Activated T-cell treated with anti-CD3 and anti-CD28 coated beads for 48 hours (primary cell): ENCODE results near the gene TMEM163.
"Not testable (repeated sequence)": the region's sequence is repeated elsewhere in the genome, so short reads cannot be mapped to it uniquely, and the experiment has no call there.

Source experiments
- DNase-seq: peaks from one replicate; pipeline ENCODE4 v3.0.0-alpha.2; 2020; ENCODE audit warnings: low read depth

The TMEM163 gene

DNA sequence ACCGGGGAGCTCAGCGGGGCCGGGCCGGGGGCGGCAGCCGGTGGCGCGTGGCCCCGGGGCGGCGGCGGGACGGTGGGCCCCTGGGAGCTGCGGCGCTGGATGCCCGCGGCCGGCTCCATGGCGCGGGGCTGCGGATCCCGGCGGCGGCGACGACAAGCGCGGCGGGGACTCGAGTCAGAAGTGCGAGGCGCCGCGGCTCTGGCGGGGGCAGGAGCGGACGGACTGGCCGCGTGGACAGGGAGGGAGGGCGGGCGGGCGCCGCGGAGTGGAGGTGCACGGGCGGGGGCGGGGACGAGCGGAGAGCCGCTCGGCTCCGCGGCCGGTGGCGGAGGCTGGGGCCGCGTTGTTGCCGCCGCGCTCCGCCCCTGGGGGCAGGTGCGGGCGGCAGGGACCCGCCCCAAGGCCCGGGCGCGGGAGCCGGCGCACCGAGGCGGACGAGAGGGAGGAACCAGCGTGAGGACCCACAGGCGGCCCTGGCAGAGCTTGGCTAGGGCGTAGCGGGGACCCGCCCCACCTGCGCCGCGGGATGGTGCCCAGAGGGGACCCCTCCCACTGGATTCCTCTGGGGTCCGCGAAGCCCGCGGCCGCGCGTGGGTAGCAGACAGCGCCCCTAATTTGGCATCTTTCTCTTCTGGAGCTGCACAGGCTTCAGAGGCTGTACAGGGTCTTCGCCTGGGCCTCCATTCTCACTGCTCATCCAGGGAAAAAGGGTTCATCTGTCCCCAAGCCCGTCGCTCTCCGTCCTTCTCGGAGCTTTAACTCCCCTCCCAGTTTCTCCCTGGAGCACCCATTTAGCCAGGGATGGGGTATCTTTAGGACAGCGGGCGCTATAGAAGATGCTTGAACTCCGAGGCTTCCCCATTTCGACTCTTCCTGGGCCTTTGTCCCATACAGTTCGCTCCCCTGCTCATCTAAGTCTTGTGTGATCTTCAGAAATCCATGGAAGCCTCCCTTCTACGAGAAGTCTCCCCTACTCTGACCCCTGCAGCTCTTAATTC lies at the start of gene TMEM163:
Gene TMEM163, minus strand, starts transcription at position 184 of the 998 bp plus-strand sequence.
- no peak for DNase-seq

DNA sequence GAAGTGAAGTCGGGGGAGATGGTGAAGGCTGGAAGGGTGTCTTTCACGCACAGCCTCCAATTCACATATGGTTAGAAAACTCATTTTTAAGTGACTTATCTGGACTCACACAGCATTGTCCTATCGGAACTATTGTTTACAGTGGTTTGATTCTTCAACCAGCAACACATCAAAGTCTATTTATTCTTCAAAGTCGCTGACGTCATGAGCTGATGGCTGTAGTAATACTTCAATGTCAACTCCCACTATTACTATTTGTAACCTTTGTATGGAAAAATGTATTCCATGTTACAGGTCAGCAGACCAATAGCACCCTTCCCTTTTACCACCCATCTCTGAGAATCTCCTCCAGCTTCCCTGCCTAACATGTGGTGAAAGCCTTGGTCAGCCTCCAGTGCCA lies 47.8 kb upstream of the TMEM163 start:
- DNase-seq, result no peak

DNA sequence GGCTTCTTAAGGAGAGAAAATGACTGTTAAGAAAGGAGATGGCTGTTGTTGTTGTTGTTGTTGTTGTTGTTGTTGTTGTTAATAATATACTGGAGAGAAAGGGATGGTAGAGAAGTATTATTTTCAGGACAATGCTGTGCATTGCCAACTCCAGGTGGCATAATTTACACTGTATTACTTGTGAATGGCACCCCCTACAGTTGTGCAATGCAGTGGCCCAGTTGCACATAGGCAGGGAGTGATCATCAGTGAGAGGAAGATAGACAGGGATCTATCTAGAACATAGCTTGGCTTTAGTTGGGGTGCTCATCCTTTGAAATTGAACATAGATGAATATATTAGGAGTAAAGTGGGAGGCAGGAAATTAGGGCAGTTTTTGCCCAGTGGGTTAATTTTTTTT lies 47.2 kb upstream of the TMEM163 start:
- no peak for DNase-seq

DNA sequence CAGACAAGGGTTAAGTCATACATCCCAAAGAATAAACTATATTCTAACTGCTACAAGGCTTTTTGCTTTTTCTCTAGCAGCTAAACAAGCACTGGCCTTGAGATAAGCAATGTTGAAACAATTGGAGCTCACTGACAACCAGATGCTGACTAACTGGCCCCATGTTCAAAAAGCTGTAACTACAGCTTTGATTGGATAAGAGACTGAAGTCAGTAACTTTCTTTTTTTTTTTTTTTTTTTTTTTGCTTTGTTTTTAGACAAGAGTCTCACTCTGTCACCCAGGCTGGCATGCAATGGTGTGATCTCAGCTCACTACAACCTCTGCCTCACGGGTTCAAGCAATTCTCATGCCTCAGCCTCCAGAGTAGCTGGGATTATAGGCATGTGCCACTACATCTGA lies 45.4 kb upstream of the TMEM163 start:
- no peak for DNase-seq

DNA sequence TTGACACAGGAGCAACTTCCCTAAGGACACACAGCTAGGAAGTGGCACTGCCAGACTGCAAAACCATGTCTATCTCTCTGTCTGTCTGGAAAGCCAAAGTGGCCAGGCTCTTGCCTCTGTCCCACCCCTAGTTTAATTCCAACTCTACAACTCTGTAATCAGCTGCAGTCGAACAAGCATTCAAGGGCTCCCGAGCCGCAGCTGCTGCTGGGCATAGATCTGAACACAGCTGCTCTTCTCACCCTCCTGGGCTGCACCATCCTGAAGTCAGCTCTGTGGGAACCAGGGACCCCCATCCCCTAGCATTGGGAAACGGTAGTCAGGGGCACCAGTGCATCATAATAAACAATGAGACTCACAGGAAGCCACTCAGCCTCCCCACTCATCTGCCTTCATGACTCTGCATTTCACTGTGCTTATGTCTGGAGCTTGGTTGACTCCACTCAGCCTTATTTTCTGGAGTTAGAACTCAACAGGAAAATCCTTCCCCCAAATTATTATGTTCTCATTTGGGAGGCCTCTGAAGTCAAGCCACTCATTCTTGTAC lies 44.4 kb upstream of the TMEM163 start:
- no peak for DNase-seq

DNA sequence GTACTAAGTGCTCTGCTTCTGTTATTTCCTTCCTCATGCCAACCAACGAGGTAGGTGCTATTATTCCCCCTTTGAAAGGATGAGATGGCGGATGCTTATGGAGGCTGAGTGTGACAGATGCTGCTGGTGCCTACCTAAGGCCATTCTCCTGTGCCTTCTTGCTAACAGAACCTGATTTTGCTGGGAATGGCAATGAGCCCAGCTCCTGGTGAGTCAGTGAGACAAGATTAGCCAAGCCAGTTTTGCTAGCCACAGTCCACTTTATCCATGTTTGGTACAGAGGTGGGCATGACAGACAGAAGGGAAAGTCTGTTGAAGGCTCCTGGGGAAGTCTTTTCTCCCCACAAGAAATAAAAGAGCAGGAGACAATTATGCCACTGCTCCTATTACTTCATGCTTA lies 43.7 kb upstream of the TMEM163 start:
- DNase-seq, result no peak

DNA sequence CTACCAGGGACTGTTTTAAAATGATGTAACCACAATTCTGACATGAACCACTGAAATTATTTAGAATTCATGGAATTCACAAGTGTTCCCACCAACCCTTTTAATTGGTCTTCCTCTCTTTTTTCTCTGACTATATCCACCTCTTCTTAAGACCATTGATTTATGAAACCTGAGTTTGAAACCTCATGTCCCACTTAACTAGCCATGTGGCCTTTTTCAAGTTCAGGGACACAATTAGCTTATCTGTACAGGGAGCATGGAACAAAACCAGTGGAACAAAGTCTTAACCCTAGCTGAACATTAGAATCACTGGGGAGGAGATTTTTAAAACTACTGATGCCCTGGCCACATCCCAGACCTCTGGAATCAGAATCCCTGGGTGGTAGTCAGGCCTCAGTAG lies 41.6 kb upstream of the TMEM163 start:
- no peak for DNase-seq

DNA sequence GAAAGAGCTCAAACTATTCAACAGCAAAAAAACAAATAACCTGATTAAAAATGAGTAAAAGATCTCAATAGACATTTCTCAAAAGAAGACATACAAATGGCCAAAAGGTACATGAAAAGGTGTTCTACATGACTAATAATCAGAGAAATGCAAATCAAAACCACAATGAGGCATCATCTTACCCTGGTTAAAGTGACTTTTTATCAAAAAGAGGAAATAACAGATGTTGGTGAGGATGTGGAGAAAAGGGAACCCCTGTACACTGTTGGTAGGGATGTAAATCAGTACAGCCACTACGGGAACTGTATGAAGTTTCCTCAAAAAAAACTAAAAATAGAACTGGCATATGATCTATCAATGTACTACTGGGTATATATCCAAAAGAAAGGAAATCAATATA lies 39.8 kb upstream of the TMEM163 start:
- no peak for DNase-seq

DNA sequence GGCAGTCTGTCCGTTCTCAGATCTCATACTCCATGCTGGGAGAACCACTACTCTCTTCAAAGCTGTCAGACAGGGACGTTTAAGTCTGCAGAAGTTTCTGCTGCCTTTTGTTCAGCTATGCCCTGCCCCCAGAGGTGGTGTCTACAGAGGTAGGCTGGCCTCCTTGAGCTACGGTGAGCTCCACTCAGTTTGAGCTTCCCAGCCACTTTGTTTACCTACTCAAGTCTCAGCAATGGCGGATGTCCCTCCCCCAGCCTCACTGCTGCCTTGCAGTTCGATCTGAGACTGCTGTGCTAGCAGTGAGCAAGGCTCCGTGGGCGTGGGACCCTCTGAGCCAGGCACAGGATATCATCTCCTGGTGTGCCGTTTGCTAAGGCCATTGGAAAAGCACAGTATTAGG lies 33.2 kb upstream of the TMEM163 start:
- DNase-seq, result not testable (repeated sequence)

DNA sequence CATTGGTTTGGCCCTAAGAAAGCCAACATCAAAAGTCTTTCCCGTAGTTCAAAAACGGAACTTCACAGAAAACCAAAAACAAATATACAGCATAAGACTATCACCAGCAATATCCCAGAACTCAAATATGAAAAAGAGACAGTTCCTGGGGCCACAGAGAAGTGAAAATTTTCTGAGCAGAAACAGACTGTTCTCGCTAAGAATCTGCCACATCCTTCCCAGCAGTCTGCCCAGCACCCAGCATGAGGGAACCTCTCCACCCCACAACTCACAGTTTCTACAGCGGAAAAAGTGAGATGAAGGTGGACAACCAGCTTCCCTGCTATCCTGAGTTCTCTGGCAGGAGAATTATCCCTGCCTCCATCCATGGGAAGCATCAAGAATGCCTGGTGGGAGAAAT lies 26.7 kb upstream of the TMEM163 start:
- no peak for DNase-seq

DNA sequence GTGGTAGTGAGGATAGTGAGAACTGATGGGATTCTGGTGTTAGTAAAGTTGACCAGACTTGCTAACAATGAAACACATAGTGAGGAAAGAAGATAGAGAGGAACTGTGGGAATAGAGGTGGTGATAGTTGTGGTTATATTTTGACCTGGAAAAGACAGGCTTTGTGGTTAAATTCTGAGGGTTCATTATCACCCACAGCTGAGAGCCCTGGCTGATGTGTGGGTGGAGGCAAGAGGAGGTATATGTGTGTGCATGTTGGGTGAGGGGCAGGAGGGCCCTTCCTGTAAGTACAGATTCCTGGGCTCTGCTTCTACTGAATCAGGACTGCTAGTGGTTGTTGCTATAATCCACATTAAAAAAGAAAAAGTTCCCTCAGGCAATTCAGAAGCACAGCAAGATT lies 26.2 kb upstream of the TMEM163 start:
- no peak for DNase-seq

DNA sequence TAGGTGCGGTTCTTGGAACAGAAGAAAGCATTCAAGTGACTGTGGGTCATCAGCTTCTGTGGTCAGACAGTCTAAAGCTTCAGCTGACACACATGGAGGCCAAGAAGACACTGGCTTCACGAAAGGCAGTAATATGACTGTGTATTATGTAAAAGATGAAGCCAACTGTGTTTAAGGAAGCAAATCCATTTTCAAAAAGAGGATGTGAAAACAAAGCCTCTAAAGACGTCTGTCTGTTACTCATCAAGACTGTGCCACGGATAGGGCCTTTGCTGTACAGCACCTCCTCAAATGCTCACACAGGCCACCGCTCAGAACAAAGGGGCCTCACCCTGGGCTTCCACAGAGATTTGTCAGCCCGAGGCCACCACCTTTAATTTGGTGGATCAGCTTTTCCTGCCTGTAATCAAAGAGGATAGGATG lies 21.1 kb upstream of the TMEM163 start:
- DNase-seq, result no peak

DNA sequence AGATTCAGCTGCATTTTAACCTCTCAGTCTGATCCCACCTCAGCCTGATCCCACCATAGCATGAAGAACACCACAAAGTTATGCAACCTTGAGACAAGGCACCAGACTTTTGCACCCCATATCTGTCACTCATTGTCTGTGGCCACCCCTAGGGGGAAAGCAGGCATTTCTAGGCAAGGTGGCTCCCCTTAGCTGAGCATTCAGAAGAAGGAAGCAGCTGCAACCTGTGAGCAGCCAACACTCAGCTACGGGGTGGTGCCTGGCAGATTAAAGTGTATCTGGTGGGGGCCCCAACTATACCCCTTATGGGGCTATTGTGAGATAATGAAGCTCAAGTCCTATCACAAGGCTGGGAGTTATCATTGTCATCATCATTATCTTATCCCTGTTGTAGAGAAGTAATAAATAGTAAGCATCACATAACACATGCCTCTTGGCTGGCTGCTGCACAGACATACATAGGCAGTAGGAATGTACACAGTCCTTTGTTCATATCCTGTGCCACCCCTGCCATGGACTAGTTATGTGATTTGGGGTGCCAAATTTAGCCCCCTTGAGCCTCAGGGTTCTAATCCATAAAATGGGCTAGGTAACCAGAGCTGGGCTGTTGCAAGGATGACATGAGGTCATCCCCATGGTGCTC lies 20.6 kb upstream of the TMEM163 start:
- DNase-seq, result no peak

DNA sequence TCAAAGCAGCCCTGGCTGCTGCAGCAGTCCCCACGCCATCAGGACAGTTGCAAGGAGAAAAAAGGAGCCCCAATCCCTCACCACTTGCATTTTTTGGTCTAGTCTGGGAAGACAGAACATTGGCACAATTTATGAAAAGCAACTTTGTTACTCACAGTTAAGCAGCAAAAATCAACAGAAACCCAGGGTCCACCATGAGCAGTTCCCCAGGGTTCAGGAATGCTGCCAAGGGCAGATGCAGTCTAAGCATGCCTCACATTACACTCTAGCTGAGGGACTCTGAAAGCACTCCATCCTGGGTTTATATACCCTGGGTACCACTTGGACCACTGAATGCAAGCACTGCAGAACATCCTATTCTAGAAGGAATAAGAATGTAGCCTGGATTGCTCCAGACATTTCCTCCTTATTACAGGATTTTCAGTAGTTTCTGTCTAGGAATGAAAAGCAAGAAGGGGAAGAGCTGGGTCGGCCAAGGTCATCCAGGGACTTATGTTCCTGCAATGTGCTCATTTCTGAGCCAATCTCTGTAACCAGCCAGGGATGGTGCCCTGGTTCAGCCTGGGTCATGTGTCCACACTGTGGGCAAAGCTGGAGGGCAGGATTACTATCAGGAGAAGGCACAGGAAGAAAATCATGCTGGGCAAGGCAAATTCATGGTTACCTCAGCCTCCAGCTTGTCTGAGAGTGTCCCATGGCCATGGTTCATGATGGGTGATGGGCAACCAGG lies 19.5 kb upstream of the TMEM163 start:
- DNase-seq, result no peak

DNA sequence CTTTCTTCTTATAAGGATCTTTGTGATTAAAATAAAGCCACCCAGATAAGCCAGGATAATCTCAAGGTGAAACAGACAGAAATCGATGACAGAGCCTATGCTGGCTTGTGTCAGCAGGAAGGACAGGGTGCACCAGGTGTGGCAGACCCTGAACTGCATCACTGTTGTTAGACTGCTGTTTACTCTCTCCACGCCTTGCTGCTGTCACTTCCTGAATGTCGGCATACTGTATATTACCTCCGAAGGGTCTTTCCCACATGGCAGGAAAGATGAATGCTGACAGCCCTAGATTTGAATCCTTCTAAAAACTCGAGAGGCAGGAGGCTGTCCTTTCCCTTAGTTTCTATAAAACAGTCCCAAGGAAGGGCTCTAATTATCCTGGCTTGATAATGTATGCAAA lies 18.9 kb upstream of the TMEM163 start:
- DNase-seq, result no peak

DNA sequence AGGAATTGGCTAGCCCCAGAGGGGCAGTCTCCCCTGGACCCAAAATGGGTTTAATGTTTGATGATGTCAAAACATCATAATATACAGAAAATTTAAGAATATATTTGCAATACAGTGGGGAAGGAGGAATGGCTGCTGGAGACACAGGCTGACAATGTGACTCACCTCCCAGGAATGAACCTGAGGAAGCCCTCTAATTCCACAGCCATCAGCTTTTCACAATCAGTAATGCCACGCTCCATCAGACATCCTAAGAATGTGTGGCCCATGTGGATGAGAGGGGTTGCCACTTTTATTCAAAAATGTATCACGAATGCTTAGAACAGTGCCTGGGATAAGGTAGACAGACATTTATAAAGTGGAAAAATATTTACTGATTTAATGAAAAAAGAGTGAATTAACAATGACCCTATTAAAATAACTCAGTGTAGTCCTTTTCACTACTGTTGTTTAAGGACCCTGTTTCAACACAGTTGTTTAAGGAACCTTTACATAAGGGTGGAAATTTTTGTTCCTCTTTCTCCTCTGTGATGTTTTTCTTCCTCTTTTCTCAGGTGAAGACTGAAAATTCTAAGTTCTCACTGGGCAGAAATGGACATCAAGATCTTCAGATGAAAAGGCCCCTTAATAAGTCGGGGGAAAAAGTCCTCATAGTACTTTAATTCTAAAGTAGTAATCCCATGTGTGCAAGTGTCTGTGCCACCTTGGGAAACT lies 17.5 kb upstream of the TMEM163 start:
- no peak for DNase-seq

DNA sequence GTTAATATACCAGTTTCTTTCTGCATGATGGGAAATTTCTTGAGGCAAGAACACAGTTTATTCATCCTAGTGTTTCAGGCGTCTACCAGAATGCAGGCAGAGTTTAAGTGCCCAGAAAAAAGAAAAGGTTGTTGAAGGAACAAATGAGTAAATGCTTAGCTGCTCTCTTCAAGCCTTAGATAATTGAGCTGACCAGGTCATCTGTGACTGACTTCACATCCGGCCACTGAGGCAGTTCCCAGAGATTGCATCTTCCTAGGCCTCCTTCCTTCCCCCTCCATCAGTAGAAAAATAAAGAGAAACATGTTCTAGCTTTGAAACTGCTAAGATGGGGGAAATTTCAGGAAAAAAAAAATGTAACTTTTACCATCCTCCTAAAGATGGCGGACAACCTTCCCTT lies 9.4 kb upstream of the TMEM163 start:
- DNase-seq, result no peak

DNA sequence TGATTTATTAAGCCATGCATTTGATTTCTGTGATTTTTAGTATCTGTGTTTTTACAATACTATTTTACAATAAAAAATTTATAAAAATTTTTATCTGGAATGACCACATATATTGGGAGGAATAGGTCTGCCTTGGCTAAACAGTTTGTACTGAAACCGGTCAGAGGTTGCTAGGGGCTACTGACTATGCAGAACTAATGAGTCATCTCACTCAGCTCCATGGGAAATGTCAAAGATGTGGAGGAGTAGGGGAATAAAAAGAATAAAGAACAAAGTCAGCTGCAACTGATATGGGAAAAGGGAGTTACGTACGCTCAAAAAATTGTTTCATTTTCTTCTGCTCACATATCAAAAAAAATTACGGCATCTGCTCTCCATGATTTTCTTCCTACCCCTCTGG lies 8.6 kb upstream of the TMEM163 start:
- DNase-seq, result no peak

DNA sequence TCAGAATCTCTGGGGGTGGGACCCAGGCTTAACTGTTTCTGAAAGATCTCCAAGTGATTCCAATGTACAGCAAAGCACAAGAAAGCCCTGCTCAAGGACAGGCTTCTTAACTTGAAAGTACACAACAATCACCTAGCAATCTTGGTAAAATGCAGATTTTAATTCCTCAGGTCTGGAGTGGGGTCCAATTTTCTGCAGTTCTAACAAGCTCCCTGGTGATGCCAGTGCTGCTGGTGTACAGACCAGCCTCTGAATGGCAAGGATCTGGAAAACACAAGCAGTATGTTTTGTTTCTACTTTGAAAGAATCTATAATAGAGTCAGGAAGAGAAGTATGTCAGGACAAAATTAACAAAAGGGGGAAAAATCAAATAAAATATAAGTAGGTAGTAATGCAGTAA lies 7.8 kb upstream of the TMEM163 start:
- DNase-seq, result no peak

DNA sequence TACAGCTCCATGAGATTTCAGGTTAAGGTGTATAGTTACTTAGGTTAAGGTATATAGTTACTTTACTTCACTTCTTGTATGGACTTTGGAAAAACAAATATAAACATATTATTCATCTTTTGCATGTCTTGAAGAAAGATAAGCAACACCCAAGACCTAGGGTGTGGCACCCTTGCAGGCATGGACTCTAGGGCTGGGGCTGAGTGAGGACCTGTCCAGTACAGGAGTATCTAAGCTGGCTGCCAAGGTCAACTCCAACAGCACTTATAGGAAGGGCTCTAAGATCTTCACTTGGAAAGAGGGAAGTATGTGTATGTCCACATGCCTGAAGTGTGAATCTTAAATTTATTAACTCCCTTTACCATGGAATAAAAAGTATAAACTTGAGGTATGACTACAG lies 7.1 kb upstream of the TMEM163 start:
- no peak for DNase-seq

DNA sequence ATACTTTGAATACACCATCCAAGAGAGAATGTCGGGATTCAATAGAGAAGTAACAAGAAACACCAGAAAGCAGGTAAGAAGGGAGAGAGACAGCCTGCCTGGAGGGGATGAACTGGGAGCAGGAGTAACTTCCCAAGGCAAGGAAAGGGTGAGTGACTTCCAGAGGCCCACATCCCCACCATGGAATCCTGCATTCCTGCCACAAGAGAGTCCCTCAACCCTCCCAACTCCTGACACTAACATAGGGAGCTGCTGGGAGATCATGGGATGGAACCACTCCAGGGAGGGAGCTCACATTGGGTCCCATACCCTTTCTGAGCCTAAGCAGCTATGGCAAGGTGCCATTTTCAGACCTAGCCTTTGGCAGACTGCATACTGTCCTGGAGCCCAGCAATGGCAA lies 5.5 kb upstream of the TMEM163 start:
- DNase-seq, result no peak

DNA sequence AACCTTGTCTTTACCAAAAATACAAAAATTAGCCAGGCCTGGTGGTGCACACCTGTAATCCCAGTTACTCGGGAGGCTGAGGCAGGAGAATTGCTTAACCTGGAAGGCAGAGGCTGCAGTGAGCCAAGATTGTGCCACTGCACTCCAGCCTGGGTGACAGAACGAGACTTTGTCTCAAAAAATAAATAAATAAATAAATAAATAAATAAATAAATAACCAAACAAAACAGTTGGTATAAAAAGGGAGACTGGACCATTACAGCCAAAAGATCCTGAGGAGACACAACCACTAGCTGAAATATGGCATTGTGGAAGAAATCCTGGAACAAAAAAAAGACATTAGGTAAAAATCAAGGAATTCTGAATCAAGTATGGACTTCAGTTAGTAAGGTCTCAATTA lies 4.9 kb upstream of the TMEM163 start:
- DNase-seq, result not testable (repeated sequence)
